ENCODE data around the gene AKR1C8. TPM values are rescaled to one million over a fixed set of nuclear protein-coding genes. Genes with fewer than 3 reads are reported as not detected.

AKR1C8 gene
- total RNA-seq, 1 donor from 2014 or later = not detected

GRCh38 chr10:5106553-5106952 is 78.4 kb downstream of the AKR1C8 start:
- Histone ChIP-seq H3K36me3 (ENCODE audit: control insufficient read depth, insufficient read depth, low read length) (no peaks in the 10 kb centered on the region), H3K4me3 (ENCODE audit: low read depth, low read length) (no peak overlapping the region), H3K27me3 (ENCODE audit: control insufficient read depth, insufficient read depth, low read length) (no peaks in the 10 kb centered on the region)
- no peak for TF ChIP-seq CTCF (IDR thresholded peaks at IDR 0.05; ENCODE audit: insufficient read depth, low read length, poor library complexity, severe bottlenecking)
- no peak for DNase-seq (ENCODE audit: low read depth)

DNA sequence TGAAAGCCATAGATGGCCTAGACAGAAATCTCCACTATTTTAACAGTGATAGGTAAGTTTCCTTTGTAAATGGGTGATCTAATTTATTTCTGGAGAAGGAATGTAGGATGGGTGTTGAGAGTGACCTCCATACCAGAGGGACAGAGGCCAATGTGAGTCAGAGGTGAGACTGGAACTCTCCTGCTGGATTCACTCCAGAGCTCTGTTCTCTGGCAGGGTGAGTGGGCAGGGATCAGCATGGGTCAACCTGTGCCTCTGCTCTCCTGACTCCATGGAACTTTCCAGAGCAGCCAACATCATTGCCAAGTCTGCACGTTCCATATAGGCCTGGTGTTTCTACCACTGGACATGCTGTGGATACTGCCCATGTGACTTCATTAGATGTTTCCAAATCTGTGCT is 79.3 kb downstream of the AKR1C8 start:
- no peak for TF ChIP-seq CTCF (IDR thresholded peaks at IDR 0.05; ENCODE audit: insufficient read depth, low read length, poor library complexity, severe bottlenecking)
- H3K4me3 ChIP-seq (ENCODE audit: low read depth, low read length) = no peak overlapping the region
- no peaks in the 10 kb centered on the region for H3K27me3 ChIP-seq (ENCODE audit: control insufficient read depth, insufficient read depth, low read length)
- no peak for DNase-seq (ENCODE audit: low read depth)
- no peaks in the 10 kb centered on the region for H3K36me3 ChIP-seq (ENCODE audit: control insufficient read depth, insufficient read depth, low read length)

Other genes starting within 250 kb of the AKR1C8 start
- 1.2 and 1.5 TPM in 2 replicates for gene AKR1C1, start 221.7 kb downstream of the AKR1C8 start, total RNA-seq
- 0.27 and 2.0 TPM in 2 replicates for gene AKR1C2, start 181.3 kb downstream of the AKR1C8 start, total RNA-seq
- gene AKR1C3, start 90.7 kb downstream of the AKR1C8 start, total RNA-seq = 0.68 and 1.2 TPM in 2 replicates
- not detected in 2 replicates for gene AKR1C4, start 11.7 kb upstream of the AKR1C8 start, total RNA-seq
- not detected in 2 replicates for gene UCN3, start 179.8 kb upstream of the AKR1C8 start, total RNA-seq
- 0.34 and 0.46 TPM in 2 replicates for gene TUBAL3, start 219.7 kb upstream of the AKR1C8 start, total RNA-seq
- 113 and 146 TPM in 2 replicates for gene NET1, start 227.4 kb upstream of the AKR1C8 start, total RNA-seq